Naive thymus-derived CD8-positive, alpha-beta T cell (primary cell): ENCODE measurements around the gene ESYT1. TPM values are rescaled to one million over a fixed set of nuclear protein-coding genes. Genes with fewer than 3 reads are reported as not detected.

Source experiments
- ATAC-seq, 2 donors: fragments of 150-1000 bp; cut with Tn5 transposase in 1 of 2; sonication (Bioruptor Pico), chemical (Tn5 transposase) in 1 of 2; 1 replicate in 1 of 2; 2 replicates in 1 of 2; pipeline ENCODE4 v1.10.0; 2021; ENCODE audit warnings: mild to moderate bottlenecking in 2 of 2, moderate library complexity in 2 of 2
- POLR2A ChIA-PET: fragments of 350-600 bp; sonication (Branson Sonifier 250); formaldehyde crosslinking; loops from one replicate; lab custom pipeline; 2021; ENCODE audit warnings: antibody characterized with exemption; lab: Charles Lee
- DNase-seq, 10 donors: peaks; one replicate each; pipeline versions ENCODE4 v3.0.0 to v3.0.0-alpha.2; 2020 to 2022
- H3K27ac Mint-ChIP-seq, 10 donors: one replicate each; pipeline ENCODE4 v1.8.0; 2020 to 2022; ENCODE audit warnings: mild to moderate bottlenecking in 10 of 10, mixed read lengths in 10 of 10, moderate library complexity in 4 of 10, inconsistent platforms in 1 of 10
- H3K27me3 Mint-ChIP-seq, 5 donors: one replicate each; pipeline ENCODE4 v1.8.0; 2021 to 2022; ENCODE audit warnings: mixed read lengths in 5 of 5
- H3K36me3 Mint-ChIP-seq, 3 donors: one replicate each; pipeline ENCODE4 v1.8.0; 2020 to 2022; ENCODE audit warnings: mixed read lengths in 3 of 3, mild to moderate bottlenecking in 2 of 3, inconsistent platforms in 1 of 3
- H3K4me1 Mint-ChIP-seq, 4 donors: one replicate each; pipeline ENCODE4 v1.8.0; 2021 to 2022; ENCODE audit warnings: mixed read lengths in 4 of 4
- H3K4me3 Mint-ChIP-seq, 10 donors: one replicate each; pipeline ENCODE4 v1.8.0; 2020 to 2022; ENCODE audit warnings: mild to moderate bottlenecking in 10 of 10, mixed read lengths in 10 of 10, moderate library complexity in 6 of 10, inconsistent platforms in 1 of 10
- H3K9me3 Mint-ChIP-seq, 9 donors: one replicate each; pipeline ENCODE4 v1.8.0; 2020 to 2022; ENCODE audit warnings: mixed read lengths in 9 of 9, mild to moderate bottlenecking in 3 of 9, inconsistent platforms in 1 of 9, moderate library complexity in 1 of 9
- polyA plus RNA-seq, 3 donors: library from polyadenylated mRNA; unstranded; fragments of 300-500 nt; fragmentation: Illumina TruSeq; gene quantifications; one replicate each; pipeline ENCODE4 v1.2.3, GENCODE V29; 2021
- total RNA-seq, 8 experiments: library from RNA in 2 of 8; stranded (reverse) in 2 of 8; gene quantifications; one replicate each; pipeline ENCODE4 v1.2.3 and lab custom pipeline; 2021 to 2026

The ESYT1 gene
- total and polyA plus RNA-seq, 5 experiments from 2014 or later = 257 to 433 (median 354) TPM

- Mint-ChIP-seq H3K9me3 (no peaks in the 10 kb centered on the region), H3K4me3 (peak overlapping the region; percentile 93 to 99 (median 98)), H3K36me3 (peaks cover 2 to 26% (median 8%) of the 10 kb centered on the region in 3 donors), H3K27me3 (no peaks in the 10 kb centered on the region), H3K27ac (peak overlapping the region; percentile 94 to 100 (median 98)), H3K4me1 (peaks cover 32 to 62% (median 55%) of the 10 kb centered on the region in 4 donors)
- DNase-seq = peak in 9 of 10 donors; percentile 28 to 76 (median 57)
- POLR2A ChIA-PET = interaction anchor here (0.7 to 13.3 kb wide), 12 partner anchors 13 to 168 kb away, joined by 3 to 163 read pairs (median 8); partner anchors contain the start of genes COQ10A, ESYT1, RNF41 and SMARCC2
- ATAC-seq = peak; percentile 50 to 55
These were observed 29.3 kb downstream of the ESYT1 start for GRCh38 chr12:56157201-56158028.

GRCh38 chr12:56158029-56158925, 30.2 kb downstream of the ESYT1 start, which contains the start of gene MYL6:
Gene MYL6, plus strand, starts transcription at chr12:56158359. Its CDS starts 43 bp downstream, at chr12:56158402.
- Mint-ChIP-seq H3K9me3 (no peaks in the 10 kb centered on the region), H3K36me3 (peaks cover 2 to 35% (median 8%) of the 10 kb centered on the region in 3 donors), H3K4me1 (peaks cover 32 to 54% (median 49%) of the 10 kb centered on the region in 4 donors), H3K4me3 (peak within 1 kb of the TSS; percentile 93 to 99 (median 98)), H3K27ac (peak within 1 kb of the TSS; percentile 95 to 100 (median 98)), H3K27me3 (no peaks in the 10 kb centered on the region)
- DNase-seq = peak; percentile 72 to 97 (median 90)
- POLR2A ChIA-PET = interaction anchor here (0.7 to 13.3 kb wide), 12 partner anchors 8 to 185 kb away, joined by 3 to 163 read pairs (median 10); partner anchors contain the start of genes ANKRD52, COQ10A, ESYT1 and PA2G4
- ATAC-seq = peak; percentile 85 to 87

- POLR2A ChIA-PET = interaction anchor here (0.6 to 13.3 kb wide), 15 partner anchors 9 to 290 kb away, joined by 3 to 163 read pairs (median 6); partner anchors contain the start of genes ANKRD52, COQ10A, ESYT1 and PA2G4
- Mint-ChIP-seq H3K4me1 (peaks cover 36 to 51% (median 48%) of the 10 kb centered on the region in 4 donors), H3K27ac (peak overlapping the region; percentile 95 to 100 (median 98)), H3K27me3 (no peaks in the 10 kb centered on the region), H3K4me3 (peak overlapping the region; percentile 93 to 99 (median 98)), H3K9me3 (no peaks in the 10 kb centered on the region), H3K36me3 (peaks cover 6 to 42% (median 8%) of the 10 kb centered on the region in 3 donors)
- peak in 4 of 10 donors; percentile 23 to 31 (median 26) for DNase-seq
- no peak for ATAC-seq
These were observed 30.9 kb downstream of the ESYT1 start for GRCh38 chr12:56158926-56159461.

- peak overlapping the region; percentile 93 to 99 (median 98) for H3K4me3 Mint-ChIP-seq
- ATAC-seq = no peak
- H3K4me1 Mint-ChIP-seq = peaks cover 36 to 53% (median 50%) of the 10 kb centered on the region in 4 donors
These were observed 31.6 kb downstream of the ESYT1 start for GRCh38 chr12:56159482-56160192.

GRCh38 chr12:56160193-56160763, 32.2 kb downstream of the ESYT1 start:
- ATAC-seq = peak; percentile 24 to 62
- POLR2A ChIA-PET = interaction anchor here (0.5 to 13.3 kb wide), 15 partner anchors 9 to 289 kb away, joined by 3 to 163 read pairs (median 4); partner anchors contain the start of genes ESYT1, MYL6B, PA2G4 and RNF41

More at GRCh38 chr12:56159482-56160192, 31.6 kb downstream of the ESYT1 start:
- POLR2A ChIA-PET = interaction anchor here (0.5 to 13.3 kb wide), 15 partner anchors 10 to 290 kb away, joined by 3 to 163 read pairs (median 3); partner anchors contain the start of genes ANKRD52, COQ10A, ESYT1 and PA2G4
- Mint-ChIP-seq H3K27me3 (no peaks in the 10 kb centered on the region), H3K27ac (peak overlapping the region; percentile 95 to 100 (median 98)), H3K9me3 (no peaks in the 10 kb centered on the region), H3K36me3 (peaks cover 6 to 48% (median 8%) of the 10 kb centered on the region in 3 donors)
- no peak for DNase-seq

GRCh38 chr12:56160894-56161689, 33.0 kb downstream of the ESYT1 start:
- H3K27me3 Mint-ChIP-seq = no peaks in the 10 kb centered on the region
- DNase-seq (no peak), ATAC-seq (no peak)
- POLR2A ChIA-PET = interaction anchor here (0.6 to 13.3 kb wide), 16 partner anchors 8 to 565 kb away, joined by 3 to 163 read pairs (median 4); partner anchors contain the start of genes ESYT1, MYL6B, SMARCC2 and ZC3H10
- H3K27ac Mint-ChIP-seq = peak overlapping the region; percentile 88 to 100 (median 98)
- H3K4me1 Mint-ChIP-seq = peaks cover 32 to 53% (median 45%) of the 10 kb centered on the region in 4 donors
- no peaks in the 10 kb centered on the region for H3K9me3 Mint-ChIP-seq
- peaks cover 6 to 60% (median 8%) of the 10 kb centered on the region in 3 donors for H3K36me3 Mint-ChIP-seq
- H3K4me3 Mint-ChIP-seq = peak overlapping the region; percentile 93 to 99 (median 98)

More at GRCh38 chr12:56160193-56160763, 32.2 kb downstream of the ESYT1 start:
- peaks cover 6 to 52% (median 8%) of the 10 kb centered on the region in 3 donors for H3K36me3 Mint-ChIP-seq
- H3K4me1 Mint-ChIP-seq = peaks cover 35 to 53% (median 49%) of the 10 kb centered on the region in 4 donors
- peak overlapping the region; percentile 88 to 100 (median 98) for H3K27ac Mint-ChIP-seq
- H3K27me3 Mint-ChIP-seq = no peaks in the 10 kb centered on the region
- peak; percentile 38 to 77 (median 58) for DNase-seq
- H3K4me3 Mint-ChIP-seq = peak overlapping the region; percentile 93 to 99 (median 98)
- H3K9me3 Mint-ChIP-seq = no peaks in the 10 kb centered on the region

GRCh38 chr12:56161690-56162351, 33.8 kb downstream of the ESYT1 start:
- POLR2A ChIA-PET = interaction anchor here (0.6 to 13.3 kb wide), 15 partner anchors 11 to 154 kb away, joined by 3 to 163 read pairs (median 4); partner anchors contain the start of genes ESYT1, MYL6B, SMARCC2 and ZC3H10
- H3K9me3 Mint-ChIP-seq = no peaks in the 10 kb centered on the region
- peak overlapping the region; percentile 78 to 100 (median 98) for H3K27ac Mint-ChIP-seq
- H3K4me1 Mint-ChIP-seq = peaks cover 32 to 53% (median 44%) of the 10 kb centered on the region in 4 donors
- peak overlapping the region in 9 of 10 donors; percentile 1 to 99 (median 93) for H3K4me3 Mint-ChIP-seq
- H3K36me3 Mint-ChIP-seq = peaks cover 6 to 67% (median 8%) of the 10 kb centered on the region in 3 donors
- H3K27me3 Mint-ChIP-seq = no peaks in the 10 kb centered on the region
- ATAC-seq (no peak), DNase-seq (no peak)

- Mint-ChIP-seq H3K9me3 (no peaks in the 10 kb centered on the region), H3K36me3 (peaks cover 10 to 74% (median 12%) of the 10 kb centered on the region in 3 donors)
- POLR2A ChIA-PET = interaction anchor here (0.7 to 13.3 kb wide), 11 partner anchors 9 to 137 kb away, joined by 3 to 163 read pairs (median 5); partner anchors contain the start of genes ESYT1, MYL6B, RNF41 and SMARCC2
These were observed 34.6 kb downstream of the ESYT1 start for GRCh38 chr12:56162468-56163290.

More at GRCh38 chr12:56162468-56163290, 34.6 kb downstream of the ESYT1 start:
- Mint-ChIP-seq H3K4me1 (peaks cover 28 to 45% (median 36%) of the 10 kb centered on the region in 4 donors), H3K27me3 (no peaks in the 10 kb centered on the region), H3K27ac (peak overlapping the region in 8 of 10 donors; percentile 25 to 96 (median 68)), H3K4me3 (peak overlapping the region in 1 of 10 donors; percentile 21)
- no peak for ATAC-seq
- no peak for DNase-seq
